OCI-M2 (cell line): Measurements from ENCODE around the gene SMC1B.
"Not testable (repeated sequence)": the region's sequence is repeated elsewhere in the genome, so short reads cannot be mapped to it uniquely, and the experiment has no call there.

Experiments
- DNase-seq: peaks from one replicate; lab custom pipeline; 2025; ENCODE audit not compliant: unreplicated experiment; lab: John Stamatoyannopoulos, UW

Gene SMC1B

GRCh38 chr22:45305456-45306075, 107.8 kb downstream of the SMC1B start:
- DNase-seq: no peak

- no peak for DNase-seq
These were observed 108.4 kb downstream of the SMC1B start for GRCh38 chr22:45304971-45305370.

- no peak for DNase-seq
These were observed 110.2 kb downstream of the SMC1B start for GRCh38 chr22:45303181-45303580.

- DNase-seq: no peak
These were observed 110.6 kb downstream of the SMC1B start for GRCh38 chr22:45302751-45303150.

- DNase-seq: no peak
These were observed 114.4 kb downstream of the SMC1B start for GRCh38 chr22:45298934-45299505.

- DNase-seq: no peak
These were observed 116.6 kb downstream of the SMC1B start for GRCh38 chr22:45296628-45297297.

- no peak for DNase-seq
These were observed 117.9 kb downstream of the SMC1B start for GRCh38 chr22:45295492-45295891.

GRCh38 chr22:45295004-45295403, 118.4 kb downstream of the SMC1B start:
- DNase-seq: not testable (repeated sequence)
